H1 (cell line): ENCODE measurements around the gene FHIT. TPM values are rescaled to one million over a fixed set of nuclear protein-coding genes. Genes with fewer than 3 reads are reported as not detected.

ENCODE experiments used
- CTCF ChIA-PET: fragments of 300-600 bp; sonication (Branson Sonifier 250); formaldehyde crosslinking; loops from one replicate; lab custom pipeline; 2021; ENCODE audit not compliant: partially characterized antibody; lab: Charles Lee
- POLR2A ChIA-PET: fragments of 300-600 bp; sonication (Branson Sonifier 250); formaldehyde crosslinking; loops from one replicate; lab custom pipeline; 2021; ENCODE audit warnings: inconsistent platforms; ENCODE audit not compliant: partially characterized antibody; lab: Charles Lee
- DNase-seq, 2 experiments: peaks; one replicate each; pipeline versions ENCODE4 v3.0.0 to v3.0.0-alpha.2; 2010 to 2022; ENCODE audit warnings: low spot score in 2 of 2, low read depth in 1 of 2, mixed read lengths in 1 of 2
- FAIRE-seq: peaks from 2 replicates; lab custom pipeline; 2011; peaks lifted over from hg19 to GRCh38; lab: Jason Lieb, UNC
- H2AFZ ChIP-seq: 2 replicates; pipeline ENCODE4 v1.8.1; 2012; ENCODE audit warnings: low read length, inconsistent platforms
- H2AK5ac ChIP-seq: 2 replicates; pipeline ENCODE4 v1.6.1; 2013; ENCODE audit warnings: low read depth, low read length
- H2BK120ac ChIP-seq: replicated peaks from 2 replicates; pipeline ENCODE3; 2013; ENCODE audit warnings: low read depth, low read length, inconsistent platforms
- H2BK12ac ChIP-seq: 2 replicates; pipeline ENCODE4 v1.6.1; 2013; ENCODE audit warnings: low read depth, low read length
- H2BK15ac ChIP-seq: 2 replicates; pipeline ENCODE4 v1.6.1; 2013; ENCODE audit warnings: low read length
- H2BK20ac ChIP-seq: 2 replicates; pipeline ENCODE4 v1.6.1; 2013; ENCODE audit warnings: low read length
- H2BK5ac ChIP-seq: 2 replicates; pipeline ENCODE4 v1.6.1; 2013; ENCODE audit warnings: low read depth, low read length
- H3K14ac ChIP-seq: 2 replicates; pipeline ENCODE4 v1.6.1; 2013; ENCODE audit warnings: inconsistent platforms; ENCODE audit not compliant: insufficient read length
- H3K18ac ChIP-seq: 2 replicates; pipeline ENCODE4 v1.6.1; 2013; ENCODE audit warnings: low read length; ENCODE audit errors: extremely low read depth
- H3K23ac ChIP-seq: 2 replicates; pipeline ENCODE4 v1.6.1; 2013; ENCODE audit warnings: inconsistent platforms; ENCODE audit not compliant: insufficient read length
- H3K23me2 ChIP-seq: 2 replicates; pipeline ENCODE4 v1.6.1; 2013; ENCODE audit warnings: low read depth, low read length
- H3K27ac ChIP-seq: 2 replicates; pipeline ENCODE4 v1.6.1; 2011; ENCODE audit warnings: low read depth, low read length, inconsistent platforms
- H3K27me3 ChIP-seq, 4 experiments: replicated peaks in 1 of 4; 1 replicate in 1 of 4; 2 replicates in 3 of 4; pipeline versions ENCODE4 v1.6.1 to v1.8.1; 2011 to 2013; ENCODE audit warnings: low read length in 3 of 4, mild to moderate bottlenecking in 3 of 4, inconsistent platforms in 2 of 4, mixed read lengths in 2 of 4, moderate library complexity in 1 of 4; ENCODE audit not compliant: control insufficient read depth in 3 of 4, insufficient read depth in 3 of 4; ENCODE audit errors: extremely low read depth in 1 of 4
- H3K36me3 ChIP-seq, 4 experiments: 2 replicates each; pipeline versions ENCODE4 v1.6.1 to v1.8.1; 2011 to 2013; ENCODE audit warnings: mild to moderate bottlenecking in 4 of 4, low read length in 3 of 4, moderate library complexity in 2 of 4, control low read depth in 1 of 4, inconsistent platforms in 1 of 4; ENCODE audit not compliant: insufficient read depth in 4 of 4, control insufficient read depth in 2 of 4
- H3K4ac ChIP-seq: replicated peaks from 2 replicates; pipeline ENCODE3; 2013; ENCODE audit warnings: low read length, low read depth, mixed read lengths, inconsistent platforms; ENCODE audit not compliant: insufficient read length
- H3K4me1 ChIP-seq, 4 experiments: replicated peaks in 1 of 4; 1 replicate in 1 of 4; 2 replicates in 3 of 4; pipeline versions ENCODE4 v1.6.1 to v1.8.1; 2011 to 2013; ENCODE audit warnings: low read length in 3 of 4, inconsistent platforms in 2 of 4, mixed read lengths in 1 of 4; ENCODE audit not compliant: insufficient read depth in 4 of 4, control insufficient read depth in 3 of 4
- H3K4me2 ChIP-seq, 2 experiments: 2 replicates each; pipeline versions ENCODE4 v1.6.1 to v1.8.1; 2011 to 2013; ENCODE audit warnings: low read depth in 2 of 2, low read length in 2 of 2, control low read depth in 1 of 2, inconsistent platforms in 1 of 2, mild to moderate bottlenecking in 1 of 2; ENCODE audit not compliant: insufficient read depth in 1 of 2
- H3K4me3 ChIP-seq, 4 experiments: fragments of 200-600, 300-600 bp in 1 of 4; sonication (generic), shearing (Covaris generic), sonication (Bioruptor Twin) in 1 of 4; 2 replicates each; pipeline versions ENCODE4 v1.5.1 to v1.8.1; 2011 to 2016; ENCODE audit warnings: low read length in 4 of 4, low read depth in 3 of 4, control low read depth in 2 of 4, inconsistent platforms in 2 of 4, mild to moderate bottlenecking in 2 of 4, mixed read lengths in 1 of 4, moderate library complexity in 1 of 4; ENCODE audit not compliant: insufficient read depth in 2 of 4; ENCODE audit errors: extremely low read depth in 1 of 4
- H3K56ac ChIP-seq: replicated peaks from 2 replicates; pipeline ENCODE3; 2013; ENCODE audit warnings: low read depth, mild to moderate bottlenecking, mixed read lengths, low read length, inconsistent platforms; ENCODE audit not compliant: insufficient read length
- H3K79me1 ChIP-seq: 2 replicates; pipeline ENCODE4 v1.6.1; 2013; ENCODE audit warnings: low read depth, low read length, control low read depth
- H3K79me2 ChIP-seq, 2 experiments: 2 replicates each; pipeline versions ENCODE4 v1.6.1 to v1.8.1; 2012 to 2013; ENCODE audit warnings: low read length in 2 of 2, mild to moderate bottlenecking in 2 of 2, inconsistent platforms in 1 of 2; ENCODE audit not compliant: insufficient read depth in 2 of 2, control insufficient read depth in 1 of 2
- H3K9ac ChIP-seq, 4 experiments: replicated peaks in 1 of 4; 1 replicate in 1 of 4; 2 replicates in 3 of 4; pipeline versions ENCODE4 v1.6.1 to v1.8.1; 2011 to 2013; ENCODE audit warnings: low read depth in 3 of 4, low read length in 3 of 4, control low read depth in 2 of 4, mild to moderate bottlenecking in 2 of 4, moderate library complexity in 2 of 4, inconsistent platforms in 1 of 4; ENCODE audit errors: extremely low read depth in 1 of 4
- H3K9me3 ChIP-seq, 2 experiments: 2 replicates each; pipeline versions ENCODE4 v1.6.1 to v1.8.1; 2012 to 2013; ENCODE audit warnings: mild to moderate bottlenecking in 2 of 2, moderate library complexity in 2 of 2, control low read depth in 1 of 2, inconsistent platforms in 1 of 2, low read depth in 1 of 2, low read length in 1 of 2, mixed read lengths in 1 of 2; ENCODE audit not compliant: insufficient read depth in 2 of 2
- H4K20me1 ChIP-seq, 2 experiments: replicated peaks in 1 of 2; 2 replicates each; pipeline versions ENCODE3 to v1.8.1; 2011 to 2013; ENCODE audit warnings: inconsistent platforms in 2 of 2, low read length in 2 of 2, mild to moderate bottlenecking in 1 of 2; ENCODE audit not compliant: insufficient read depth in 2 of 2, control insufficient read depth in 1 of 2
- H4K5ac ChIP-seq: 2 replicates; pipeline ENCODE4 v1.6.1; 2013; ENCODE audit warnings: low read length, low read depth, mixed read lengths, inconsistent platforms; ENCODE audit not compliant: insufficient read length
- H4K8ac ChIP-seq: 2 replicates; pipeline ENCODE4 v1.8.0; 2013; ENCODE audit warnings: mild to moderate bottlenecking, moderate library complexity, low read length, inconsistent platforms; ENCODE audit not compliant: insufficient read depth; ENCODE audit errors: extremely low read depth
- H4K91ac ChIP-seq: replicated peaks from 2 replicates; pipeline ENCODE3; 2013; ENCODE audit warnings: low read length, mixed read lengths, inconsistent platforms; ENCODE audit not compliant: insufficient read length
- CBX8 ChIP-seq: fragments of 300-800, 300-1000 bp; sonication (generic); IDR thresholded peaks from 2 replicates; pipeline ENCODE4 v1.7.1; 2016; ENCODE audit warnings: low read depth, low read length, borderline replicate concordance
- CEBPB ChIP-seq: IDR thresholded peaks from 2 replicates; pipeline ENCODE4 v1.6.1; 2012; ENCODE audit warnings: low read depth, low read length
- EP300 ChIP-seq, 2 experiments: IDR thresholded peaks; 1 replicate in 1 of 2; 2 replicates in 1 of 2; pipeline ENCODE4 v1.6.1; 2011 to 2012; ENCODE audit warnings: low read depth in 2 of 2, low read length in 2 of 2, mild to moderate bottlenecking in 2 of 2, borderline replicate concordance in 1 of 2, inconsistent platforms in 1 of 2, moderate library complexity in 1 of 2
- JUN ChIP-seq: IDR thresholded peaks from 2 replicates; pipeline ENCODE4 v1.6.1; 2011; ENCODE audit warnings: low read depth, mild to moderate bottlenecking, improper control_type of control experiment, low read length
- JUND ChIP-seq: IDR thresholded peaks from 2 replicates; pipeline ENCODE4 v1.6.1; 2011; ENCODE audit warnings: mild to moderate bottlenecking, improper control_type of control experiment, low read length
- POU5F1 ChIP-seq: IDR thresholded peaks from 2 replicates; pipeline ENCODE4 v1.6.1; 2011; ENCODE audit warnings: low read depth, mild to moderate bottlenecking, low read length, moderate library complexity
- RFX5 ChIP-seq: IDR thresholded peaks from 2 replicates; pipeline ENCODE4 v1.6.1; 2011; ENCODE audit warnings: low read depth, low read length, improper control_type of control experiment, borderline replicate concordance
- RNF2 ChIP-seq: fragments of 200-900, 300-1000 bp; sonication (generic); IDR thresholded peaks from 2 replicates; pipeline ENCODE4 v1.7.1; 2016; ENCODE audit warnings: borderline replicate concordance, low read depth, mild to moderate bottlenecking, antibody characterized with exemption, low read length; ENCODE audit not compliant: poor library complexity, severe bottlenecking; ENCODE audit errors: missing control alignments
- SIN3A ChIP-seq, 2 experiments: IDR thresholded peaks in 1 of 2; conservative IDR thresholded peaks in 1 of 2; 2 replicates each; pipeline ENCODE4 v1.6.1; 2011 to 2012; ENCODE audit warnings: low read length in 2 of 2, improper control_type of control experiment in 1 of 2, low read depth in 1 of 2, mild to moderate bottlenecking in 1 of 2
- SIX5 ChIP-seq: IDR thresholded peaks from 2 replicates; pipeline ENCODE4 v1.6.1; 2011; ENCODE audit warnings: mild to moderate bottlenecking, low read depth, low read length
- TAF7 ChIP-seq: optimal IDR thresholded peaks from 2 replicates; pipeline ENCODE3; 2011; ENCODE audit warnings: low read depth, mild to moderate bottlenecking, inconsistent platforms, low read length, moderate library complexity, borderline replicate concordance
- WGBS, 2 experiments: shearing (Covaris generic) in 1 of 2; methylation state at CpG; one replicate each; pipeline versions ENCODE4 v1.1.6 to v1.1.7; 2013 to 2015; ENCODE audit warnings: low lambda C conversion rate in 2 of 2, mixed read lengths in 2 of 2, inconsistent platforms in 1 of 2, low coverage in 1 of 2, missing lambda C conversion rate in 1 of 2; ENCODE audit not compliant: insufficient replicate concordance in 2 of 2, insufficient coverage in 1 of 2, insufficient read length in 1 of 2; ENCODE audit errors: extremely low coverage in 1 of 2, missing lambda C conversion rate in 1 of 2; 5-methylcytosine and 5-hydroxymethylcytosine counted together
- polyA plus RNA-seq, 7 experiments: library from polyadenylated mRNA; depleted of rRNA in 3 of 7; stranded (reverse) in 5 of 7; unstranded in 2 of 7; fragments of >200 nt in 5 of 7; fragments of 200-250 nt in 2 of 7; gene quantifications; 1 replicate in 5 of 7; 2 replicates in 1 of 7; 4 replicates in 1 of 7; pipeline versions ENCODE4 v1.2.1 to v1.2.3, GENCODE V29; 2011 to 2013; ENCODE audit warnings: missing spikeins in 2 of 7, mixed read lengths in 2 of 7
- total RNA-seq: library from RNA; stranded (reverse); fragmentation: NEBNext Ultra II Directional; extraction: Animal tissue kit (Norgen Biotek cat#: 25700); gene quantifications from 2 replicates; pipeline ENCODE4 v1.2.1, GENCODE V29; 2021

Gene FHIT
- total and polyA plus RNA-seq, 2 of the 8 experiments (the other 6 are each of a cell fraction or from before 2014, with no cell fraction given), result 1.2 to 3.2 TPM

DNA sequence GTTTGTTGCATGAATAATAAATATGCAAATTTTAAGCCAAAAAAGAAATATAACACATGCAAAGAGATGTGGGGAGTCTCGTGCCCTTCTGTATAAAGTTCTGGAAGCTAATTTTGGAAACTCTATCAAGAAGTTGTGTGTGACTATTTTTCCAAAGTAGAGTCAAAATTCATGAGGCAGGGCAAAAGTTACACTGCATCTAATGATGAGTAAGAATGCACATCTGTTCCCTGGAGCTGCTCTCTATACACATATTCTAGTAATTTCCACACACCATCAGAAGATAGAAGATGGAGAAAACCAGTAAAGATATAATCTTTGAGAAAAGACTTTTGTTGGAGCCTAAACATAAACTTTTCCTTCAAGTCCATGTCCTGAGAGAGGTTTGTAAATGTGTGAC, 199.6 kb downstream of the FHIT start:
- Histone ChIP-seq H2AK5ac (no peak overlapping the region), H3K4me3 (no peak overlapping the region), H2BK120ac (no peak overlapping the region), H3K79me1 (no peaks in the 10 kb centered on the region), H4K8ac (no peak overlapping the region), H2BK15ac (no peak overlapping the region), H3K23ac (no peak overlapping the region), H2BK12ac (no peak overlapping the region), H3K4me1 (no peaks in the 10 kb centered on the region), H3K9me3 (no peaks in the 10 kb centered on the region), H3K27me3 (peaks cover 0 to 1% (median 0%) of the 10 kb centered on the region in 4 experiments; a peak in 1 of 7 replicates), H3K23me2 (no peaks in the 10 kb centered on the region), H4K20me1 (no peaks in the 10 kb centered on the region), H3K4ac (no peak overlapping the region), H3K36me3 (no peaks in the 10 kb centered on the region), H3K27ac (no peak overlapping the region), H2BK5ac (no peak overlapping the region), H3K56ac (no peak overlapping the region), H3K18ac (no peak overlapping the region), H2BK20ac (no peak overlapping the region), H4K91ac (no peak overlapping the region), H3K9ac (no peak overlapping the region), H2AFZ (no peak overlapping the region), H4K5ac (no peak overlapping the region), H3K4me2 (no peak overlapping the region), H3K14ac (no peak overlapping the region), H3K79me2 (no peaks in the 10 kb centered on the region)
- POLR2A ChIA-PET, result no interaction called here
- CTCF ChIA-PET, result no interaction called here
- DNase-seq (no peak), FAIRE-seq (no peak)
- WGBS, 2 experiments, result 89% methylated on average over 1 of the region's 1 CpG; no CpG with 5 or more reads in 1 of the 2 experiments
- TF ChIP-seq POU5F1 (no peak), CEBPB (no peak), JUN (no peak), RFX5 (no peak), CBX8 (no peak), EP300 (IDR thresholded peaks at IDR 0.05; ENCODE audit: borderline replicate concordance in 1 of 2, low read depth in 2 of 2, low read length in 2 of 2) (no peak), RNF2 (no peak), SIN3A (conservative IDR thresholded peaks at IDR 0.05 in 1 of 2, IDR thresholded peaks at IDR 0.05 in 1 of 2; ENCODE audit: low read depth in 1 of 2, low read length in 2 of 2) (no peak), TAF7 (no peak), JUND (no peak), SIX5 (no peak)
